HepG2 (cell line): ENCODE results near the gene RPL19. TPM values are rescaled to one million over a fixed set of nuclear protein-coding genes. Genes with fewer than 3 reads are reported as not detected.

Experiments
- ARID4A ChIP-seq: sonication (generic); formaldehyde crosslinking; IDR thresholded peaks from 2 replicates; pipeline ENCODE4 v1.5.0; 2020; ENCODE audit warnings: mild to moderate bottlenecking, missing genetic modification reagents, borderline replicate concordance
- ASH2L ChIP-seq: fragments of 300-600, 200-600 bp; sonication (generic); IDR thresholded peaks from 2 replicates; pipeline ENCODE4 v1.7.0; 2017; ENCODE audit warnings: low read depth, mild to moderate bottlenecking, moderate library complexity, mixed read lengths, low read length; ENCODE audit not compliant: insufficient read length
- FOXC1 ChIP-seq: sonication (generic); formaldehyde crosslinking; IDR thresholded peaks from 2 replicates; pipeline ENCODE4 v1.8.0; 2022; ENCODE audit warnings: mild to moderate bottlenecking, missing genetic modification reagents, borderline replicate concordance
- KDM2A ChIP-seq: sonication (generic); formaldehyde crosslinking; IDR thresholded peaks from 2 replicates; pipeline ENCODE4 v1.4.0; 2020; ENCODE audit warnings: low read depth, missing genetic modification reagents, borderline replicate concordance
- RBAK ChIP-seq: sonication (generic); formaldehyde crosslinking; IDR thresholded peaks from 2 replicates; pipeline ENCODE4 v1.5.1; 2020; ENCODE audit warnings: mild to moderate bottlenecking, missing genetic modification reagents
- SNAPC5 ChIP-seq: sonication (generic); formaldehyde crosslinking; IDR thresholded peaks from 2 replicates; pipeline ENCODE4 v1.8.1; 2023; ENCODE audit warnings: mild to moderate bottlenecking, missing genetic modification reagents, borderline replicate concordance
- ZBTB20 ChIP-seq: sonication (generic); formaldehyde crosslinking; IDR thresholded peaks from 2 replicates; pipeline ENCODE4 v1.8.1; 2023; ENCODE audit warnings: missing genetic modification reagents, low read depth, mild to moderate bottlenecking, borderline replicate concordance
- ZBTB8A ChIP-seq: sonication (generic); formaldehyde crosslinking; IDR thresholded peaks from 2 replicates; pipeline ENCODE4 v1.4.0; 2020; ENCODE audit warnings: mild to moderate bottlenecking, low read depth, missing genetic modification reagents, borderline replicate concordance
- ZMYM3 ChIP-seq: sonication (generic); formaldehyde crosslinking; IDR thresholded peaks from 2 replicates; pipeline ENCODE4 v1.5.1; 2020; ENCODE audit warnings: mild to moderate bottlenecking, missing genetic modification reagents
- ZNF768 ChIP-seq: sonication (generic); formaldehyde crosslinking; IDR thresholded peaks from 2 replicates; pipeline ENCODE4 v1.4.0; 2020; ENCODE audit warnings: missing genetic modification reagents
- ZSCAN5A ChIP-seq: sonication (generic); formaldehyde crosslinking; IDR thresholded peaks from 2 replicates; pipeline ENCODE4 v1.8.0; 2022; ENCODE audit warnings: mild to moderate bottlenecking, missing genetic modification reagents, borderline replicate concordance
- polyA plus RNA-seq, 8 experiments: library from polyadenylated mRNA; depleted of rRNA in 3 of 8; stranded (reverse) in 7 of 8; unstranded in 1 of 8; fragments of >200 nt; fragmentation: Illumina TruSeq in 4 of 8; extraction: Trizol in 4 of 8; gene quantifications; 2 replicates each; pipeline versions ENCODE4 v1.2.1 to v1.2.3, GENCODE V29; 2011 to 2016; ENCODE audit warnings: low read depth in 4 of 8, missing spikeins in 1 of 8, mixed read lengths in 1 of 8; ENCODE audit not compliant: insufficient read depth in 1 of 8
- total RNA-seq, 5 experiments: library from RNA; depleted of rRNA; stranded (reverse); fragments of >200 nt; fragmentation: Illumina TruSeq; extraction: Trizol; gene quantifications; 2 replicates each; pipeline ENCODE4 v1.2.3, GENCODE V29; 2016; ENCODE audit warnings: low read depth in 1 of 5
- TF ChIP-seq, protein P1 (sequence below): sonication (generic); formaldehyde crosslinking; IDR thresholded peaks from one replicate; pipeline ENCODE4 v1.5.1; 2020; ENCODE audit warnings: mild to moderate bottlenecking, missing genetic modification reagents; ENCODE audit errors: not compliant biosample characterization

RPL19 gene
- total and polyA plus RNA-seq, 2 of the 13 experiments (the other 11 are each of a cell fraction or from before 2014, with no cell fraction given) = 2,522 to 2,768 TPM

GRCh38 chr17:39244016-39244599 lies 44.0 kb downstream of the RPL19 start (continued):
- TF ChIP-seq, protein P1, sequence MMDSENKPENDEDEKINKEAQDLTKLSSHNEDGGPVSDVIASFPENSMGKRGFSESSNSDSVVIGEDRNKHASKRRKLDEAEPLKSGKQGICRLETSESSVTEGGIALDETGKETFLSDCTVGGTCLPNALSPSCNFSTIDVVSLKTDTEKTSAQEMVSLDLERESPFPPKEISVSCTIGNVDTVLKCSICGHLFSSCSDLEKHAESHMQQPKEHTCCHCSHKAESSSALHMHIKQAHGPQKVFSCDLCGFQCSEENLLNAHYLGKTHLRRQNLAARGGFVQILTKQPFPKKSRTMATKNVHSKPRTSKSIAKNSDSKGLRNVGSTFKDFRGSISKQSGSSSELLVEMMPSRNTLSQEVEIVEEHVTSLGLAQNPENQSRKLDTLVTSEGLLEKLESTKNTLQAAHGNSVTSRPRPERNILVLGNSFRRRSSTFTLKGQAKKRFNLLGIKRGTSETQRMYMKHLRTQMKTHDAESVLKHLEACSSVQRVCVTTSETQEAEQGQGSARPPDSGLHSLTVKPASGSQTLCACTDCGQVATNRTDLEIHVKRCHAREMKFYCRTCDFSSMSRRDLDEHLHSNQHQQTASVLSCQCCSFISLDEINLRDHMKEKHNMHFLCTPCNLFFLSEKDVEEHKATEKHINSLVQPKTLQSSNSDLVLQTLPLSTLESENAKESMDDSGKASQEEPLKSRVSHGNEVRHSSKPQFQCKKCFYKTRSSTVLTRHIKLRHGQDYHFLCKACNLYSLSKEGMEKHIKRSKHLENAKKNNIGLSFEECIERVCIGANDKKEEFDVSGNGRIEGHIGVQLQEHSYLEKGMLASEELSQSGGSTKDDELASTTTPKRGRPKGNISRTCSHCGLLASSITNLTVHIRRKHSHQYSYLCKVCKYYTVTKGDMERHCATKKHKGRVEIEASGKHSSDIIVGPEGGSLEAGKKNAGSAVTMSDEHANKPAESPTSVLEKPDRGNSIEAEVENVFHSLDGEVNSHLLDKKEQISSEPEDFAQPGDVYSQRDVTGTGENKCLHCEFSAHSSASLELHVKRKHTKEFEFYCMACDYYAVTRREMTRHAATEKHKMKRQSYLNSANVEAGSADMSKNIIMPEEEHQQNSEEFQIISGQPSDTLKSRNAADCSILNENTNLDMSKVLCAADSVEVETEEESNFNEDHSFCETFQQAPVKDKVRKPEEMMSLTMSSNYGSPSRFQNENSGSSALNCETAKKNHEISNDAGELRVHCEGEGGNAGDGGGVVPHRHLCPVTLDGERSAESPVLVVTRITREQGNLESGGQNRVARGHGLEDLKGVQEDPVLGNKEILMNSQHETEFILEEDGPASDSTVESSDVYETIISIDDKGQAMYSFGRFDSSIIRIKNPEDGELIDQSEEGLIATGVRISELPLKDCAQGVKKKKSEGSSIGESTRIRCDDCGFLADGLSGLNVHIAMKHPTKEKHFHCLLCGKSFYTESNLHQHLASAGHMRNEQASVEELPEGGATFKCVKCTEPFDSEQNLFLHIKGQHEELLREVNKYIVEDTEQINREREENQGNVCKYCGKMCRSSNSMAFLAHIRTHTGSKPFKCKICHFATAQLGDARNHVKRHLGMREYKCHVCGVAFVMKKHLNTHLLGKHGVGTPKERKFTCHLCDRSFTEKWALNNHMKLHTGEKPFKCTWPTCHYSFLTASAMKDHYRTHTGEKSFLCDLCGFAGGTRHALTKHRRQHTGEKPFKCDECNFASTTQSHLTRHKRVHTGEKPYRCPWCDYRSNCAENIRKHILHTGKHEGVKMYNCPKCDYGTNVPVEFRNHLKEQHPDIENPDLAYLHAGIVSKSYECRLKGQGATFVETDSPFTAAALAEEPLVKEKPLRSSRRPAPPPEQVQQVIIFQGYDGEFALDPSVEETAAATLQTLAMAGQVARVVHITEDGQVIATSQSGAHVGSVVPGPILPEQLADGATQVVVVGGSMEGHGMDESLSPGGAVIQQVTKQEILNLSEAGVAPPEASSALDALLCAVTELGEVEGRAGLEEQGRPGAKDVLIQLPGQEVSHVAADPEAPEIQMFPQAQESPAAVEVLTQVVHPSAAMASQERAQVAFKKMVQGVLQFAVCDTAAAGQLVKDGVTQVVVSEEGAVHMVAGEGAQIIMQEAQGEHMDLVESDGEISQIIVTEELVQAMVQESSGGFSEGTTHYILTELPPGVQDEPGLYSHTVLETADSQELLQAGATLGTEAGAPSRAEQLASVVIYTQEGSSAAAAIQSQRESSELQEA = peak; percentile 41
- peak; percentile 31; the same call in 1 of the 2 replicates for TF ChIP-seq ZNF768
- no peak for TF ChIP-seq SNAPC5
- 0 out of 2 replicates have a peak, but pooled peaks have one; percentile 3 for TF ChIP-seq ARID4A
- TF ChIP-seq ASH2L = peak; percentile 6
- 0 out of 2 replicates have a peak, but pooled peaks have one; percentile 1 for TF ChIP-seq KDM2A (CRISPR knock-in tag)
- no peak for TF ChIP-seq ZBTB8A
- TF ChIP-seq RBAK (CRISPR knock-in tag) = 0 out of 2 replicates have a peak, but pooled peaks have one; percentile 16
- TF ChIP-seq FOXC1 (CRISPR knock-in tag) = peak; percentile 52; the same call in 1 of the 2 replicates
- no peak for TF ChIP-seq ZSCAN5A (CRISPR knock-in tag)
- TF ChIP-seq ZBTB20 (CRISPR knock-in tag) = peak; percentile 55; the same call in 1 of the 2 replicates
- TF ChIP-seq ZMYM3 = peak; percentile 49; the same call in 1 of the 2 replicates
